Endothelial cell of umbilical vein (primary cell): ENCODE results near the gene RNF175. TPM values are rescaled to one million over a fixed set of nuclear protein-coding genes. Genes with fewer than 3 reads are reported as not detected.

ENCODE experiments used
- BruUV-seq: library from RNA; stranded (reverse); fragments of 400-500 nt; replicated peaks from 2 replicates; lab custom pipeline; 2021; lab: Mats Ljungman, UMichigan
- CTCF ChIA-PET: fragments of 300-600, 350-600 bp; sonication (Branson Sonifier 250); formaldehyde crosslinking; loops from one replicate; lab custom pipeline; 2021; ENCODE audit warnings: antibody characterized with exemption, inconsistent platforms; lab: Charles Lee
- POLR2A ChIA-PET: fragments of 300-600, 350-600 bp; sonication (Branson Sonifier 250); formaldehyde crosslinking; loops from one replicate; lab custom pipeline; 2021; ENCODE audit warnings: antibody characterized with exemption, inconsistent platforms; lab: Charles Lee
- DNase-seq: peaks from one replicate; pipeline ENCODE4 v3.0.0-alpha.2; 2011; ENCODE audit warnings: low read depth, low spot score
- FAIRE-seq: peaks from 2 replicates; lab custom pipeline; 2011; peaks lifted over from hg19 to GRCh38; lab: Jason Lieb, UNC
- H2AFZ ChIP-seq: 2 replicates; pipeline ENCODE4 v1.6.0; 2012; ENCODE audit warnings: low read depth, low read length, control low read depth, inconsistent platforms
- H3K27ac ChIP-seq: 2 replicates; pipeline ENCODE4 v1.5.1; 2011; ENCODE audit warnings: low read depth, mild to moderate bottlenecking, control low read depth, low read length, moderate library complexity; ENCODE audit not compliant: insufficient read depth
- H3K27me3 ChIP-seq, 2 experiments: 2 replicates each; pipeline versions ENCODE4 v1.6.0 to v1.6.1; 2011; ENCODE audit warnings: low read length in 2 of 2, mixed read lengths in 1 of 2; ENCODE audit not compliant: control insufficient read depth in 2 of 2, insufficient read depth in 2 of 2
- H3K36me3 ChIP-seq, 2 experiments: 2 replicates in 1 of 2; 3 replicates in 1 of 2; pipeline ENCODE4 v1.5.1; 2011; ENCODE audit warnings: low read length in 2 of 2, mild to moderate bottlenecking in 1 of 2, moderate library complexity in 1 of 2; ENCODE audit not compliant: control insufficient read depth in 2 of 2, insufficient read depth in 2 of 2; ENCODE audit errors: extremely low read depth in 1 of 2
- H3K4me1 ChIP-seq: 3 replicates; pipeline ENCODE4 v1.5.1; 2011; ENCODE audit warnings: mild to moderate bottlenecking, low read length; ENCODE audit not compliant: control insufficient read depth, insufficient read depth; ENCODE audit errors: extremely low read depth
- H3K4me2 ChIP-seq: 2 replicates; pipeline ENCODE4 v1.6.1; 2011; ENCODE audit warnings: low read length, control low read depth, mixed read lengths; ENCODE audit not compliant: insufficient read depth
- H3K4me3 ChIP-seq, 3 experiments: fragments of 200-600 bp in 1 of 3; sonication (generic), shearing (Covaris generic) in 1 of 3; replicated peaks in 1 of 3; 2 replicates each; pipeline ENCODE4 v1.5.1; 2011 to 2016; ENCODE audit warnings: control low read depth in 3 of 3, low read length in 3 of 3, mild to moderate bottlenecking in 2 of 3, inconsistent platforms in 1 of 3, low read depth in 1 of 3, moderate library complexity in 1 of 3; ENCODE audit not compliant: insufficient read depth in 1 of 3
- H3K79me2 ChIP-seq: 2 replicates; pipeline ENCODE4 v1.6.0; 2012; ENCODE audit warnings: low read length, inconsistent platforms; ENCODE audit not compliant: control insufficient read depth, insufficient read depth
- H3K9ac ChIP-seq: replicated peaks from 2 replicates; pipeline ENCODE3; 2011; ENCODE audit warnings: low read length, control low read depth; ENCODE audit not compliant: insufficient read depth; ENCODE audit errors: extremely low read depth
- H3K9me1 ChIP-seq: replicated peaks from 3 replicates; pipeline ENCODE4 v1.6.0; 2011; ENCODE audit warnings: mild to moderate bottlenecking, low read length; ENCODE audit not compliant: control insufficient read depth, insufficient read depth; ENCODE audit errors: extremely low read depth
- H3K9me3 ChIP-seq: replicated peaks from 2 replicates; pipeline ENCODE4 v1.5.1; 2012; ENCODE audit warnings: low read length, inconsistent platforms; ENCODE audit not compliant: control insufficient read depth, insufficient read depth
- H4K20me1 ChIP-seq: replicated peaks from 2 replicates; pipeline ENCODE3; 2011; ENCODE audit warnings: mild to moderate bottlenecking, low read length; ENCODE audit not compliant: control insufficient read depth, insufficient read depth; ENCODE audit errors: extremely low read depth
- CTCF ChIP-seq, 2 donors: IDR thresholded peaks; 1 replicate in 1 of 2; 2 replicates in 1 of 2; pipeline ENCODE4 v1.5.1; 2011; ENCODE audit warnings: low read length in 2 of 2, mild to moderate bottlenecking in 2 of 2, moderate library complexity in 2 of 2, control low read depth in 1 of 2, inconsistent platforms in 1 of 2, low read depth in 1 of 2; ENCODE audit not compliant: insufficient read depth in 1 of 2; ENCODE audit errors: extremely low read depth in 1 of 2
- EZH2 ChIP-seq: IDR thresholded peaks from 2 replicates; pipeline ENCODE4 v1.6.1; 2012; ENCODE audit warnings: borderline replicate concordance, low read depth, mild to moderate bottlenecking, moderate library complexity, low read length, inconsistent platforms; ENCODE audit not compliant: severe bottlenecking
- FOS ChIP-seq: IDR thresholded peaks from 2 replicates; pipeline ENCODE4 v1.6.1; 2011; ENCODE audit warnings: mild to moderate bottlenecking, low read length, moderate library complexity, borderline replicate concordance; ENCODE audit not compliant: insufficient read depth
- GATA2 ChIP-seq: IDR thresholded peaks from 2 replicates; pipeline ENCODE4 v1.7.0; 2011; ENCODE audit warnings: low read depth, mild to moderate bottlenecking, moderate library complexity, mixed read lengths, low read length; ENCODE audit not compliant: insufficient read length, insufficient read depth
- JUN ChIP-seq: IDR thresholded peaks from 2 replicates; pipeline ENCODE4 v1.6.1; 2011; ENCODE audit warnings: borderline replicate concordance, low read depth; ENCODE audit not compliant: insufficient read length, insufficient read depth
- MAX ChIP-seq: IDR thresholded peaks from 2 replicates; pipeline ENCODE4 v1.6.1; 2011; ENCODE audit not compliant: insufficient read depth, insufficient read length
- MYC ChIP-seq: IDR thresholded peaks from one replicate; pipeline ENCODE4 v1.6.1; 2011; ENCODE audit warnings: mild to moderate bottlenecking, low read depth, low read length
- POLR2A ChIP-seq: IDR thresholded peaks from 2 replicates; pipeline ENCODE4 v1.6.1; 2012; ENCODE audit warnings: low read depth, mild to moderate bottlenecking, control low read depth, low read length
- POLR2AphosphoS5 ChIP-seq: IDR thresholded peaks from 2 replicates; pipeline ENCODE4 v1.6.1; 2012; ENCODE audit warnings: low read depth, mild to moderate bottlenecking, control low read depth, low read length, moderate library complexity; ENCODE audit not compliant: insufficient read depth
- dilution Hi-C: fragments of 300-500 bp; cut with MboI; formaldehyde crosslinking; loops from one replicate; pipeline ENCODE4 v1.15.0; 2019; ENCODE audit warnings: low sequenced_read_pairs; ENCODE audit not compliant: extremely low pct_ligation_motif_present
- intact Hi-C: fragments of 100-400 bp; cut with micrococcal nuclease; formaldehyde crosslinking; loops from one replicate; pipeline ENCODE4 v1.10.0; 2022
- polyA plus RNA-seq, 4 experiments: library from polyadenylated mRNA; depleted of rRNA in 3 of 4; stranded (reverse) in 3 of 4; unstranded in 1 of 4; fragments of >200 nt; gene quantifications; 2 replicates each; pipeline versions ENCODE4 v1.2.1 to v1.2.3, GENCODE V29; 2011 to 2012; ENCODE audit warnings: missing spikeins in 1 of 4
- total RNA-seq: library from RNA; stranded (reverse); gene quantifications from 2 replicates; pipeline ENCODE4 v1.2.3, GENCODE V29; 2021

The RNF175 gene
- total and polyA plus RNA-seq, 2 donors (not counting 3 experiments of a cell fraction or from before 2014, with no cell fraction given) = not detected

GRCh38 chr4:153725136-153725830 lies 34.5 kb downstream of the RNF175 start:
- ChIA-PET POLR2A (no interaction called here), CTCF (interaction anchor here (0.8 to 1.8 kb wide), 3 partner anchors 16 to 25 kb away, joined by 3 to 8 read pairs (median 4); no protein-coding TSS in a partner anchor)
- no peak overlapping the region for H3K27ac ChIP-seq
- H3K4me3 ChIP-seq = no peak overlapping the region
- H3K9me3 ChIP-seq = no peaks in the 10 kb centered on the region
- H3K36me3 ChIP-seq = no peaks in the 10 kb centered on the region
- dilution Hi-C loops (no loop called here), intact Hi-C loops (no loop called here)
- TF ChIP-seq POLR2AphosphoS5 = no peak
- TF ChIP-seq MAX = no peak
- TF ChIP-seq EZH2 = no peak
- no peaks in the 10 kb centered on the region for H3K4me1 ChIP-seq
- DNase-seq (no peak), FAIRE-seq (no peak)
- no peaks in the 10 kb centered on the region for H3K9me1 ChIP-seq
- BruUV-seq = no TSS peak
- H2AFZ ChIP-seq = no peak overlapping the region
- H3K79me2 ChIP-seq = no peaks in the 10 kb centered on the region
- H3K27me3 ChIP-seq = peaks cover 0 to 3% of the 10 kb centered on the region in 2 experiments
- H3K4me2 ChIP-seq = no peak overlapping the region
- no peaks in the 10 kb centered on the region for H4K20me1 ChIP-seq
- no peak overlapping the region for H3K9ac ChIP-seq

GRCh38 chr4:153724606-153725005 lies 35.2 kb downstream of the RNF175 start:
- BruUV-seq = no TSS peak
- FAIRE-seq (no peak), DNase-seq (no peak)
- intact Hi-C loops = no loop called here
- Histone ChIP-seq H3K79me2 (no peaks in the 10 kb centered on the region), H3K4me1 (no peaks in the 10 kb centered on the region), H3K9me1 (no peaks in the 10 kb centered on the region), H3K9ac (no peak overlapping the region), H3K4me3 (no peak overlapping the region), H3K4me2 (no peak overlapping the region), H4K20me1 (no peaks in the 10 kb centered on the region), H3K27me3 (peaks cover 0 to 3% of the 10 kb centered on the region in 2 experiments), H3K27ac (no peak overlapping the region), H2AFZ (no peak overlapping the region), H3K36me3 (no peaks in the 10 kb centered on the region), H3K9me3 (no peaks in the 10 kb centered on the region)
- TF ChIP-seq EZH2 (no peak), MYC (no peak), JUN (no peak), POLR2AphosphoS5 (no peak), MAX (no peak), CTCF (IDR thresholded peaks at IDR 0.05; ENCODE audit: extremely low read depth in 1 of 2, insufficient read depth in 1 of 2, low read depth in 1 of 2, low read length in 2 of 2) (no peak), POLR2A (no peak), GATA2 (no peak), FOS (no peak)
- dilution Hi-C loops = no loop called here
- CTCF ChIA-PET = interaction anchor here (1.0 to 1.8 kb wide), 2 partner anchors 17 to 25 kb away, joined by 4 to 8 read pairs; no protein-coding TSS in a partner anchor
- POLR2A ChIA-PET = no interaction called here
